NCI-H1048 (cell line): Measurements from ENCODE around the gene FAM20A.

Experiments used
- DNase-seq: peaks from one replicate; lab custom pipeline; 2025; lab: John Stamatoyannopoulos, UW

FAM20A gene

GRCh38 chr17:68608515-68609130 is 7.5 kb upstream of the FAM20A start:
- DNase-seq, result no peak

GRCh38 chr17:68606451-68607307 is 5.5 kb upstream of the FAM20A start:
- no peak for DNase-seq

GRCh38 chr17:68605914-68606313 is 4.7 kb upstream of the FAM20A start:
- DNase-seq, result no peak

GRCh38 chr17:68603656-68604055 is 2.5 kb upstream of the FAM20A start:
- DNase-seq, result no peak

- no peak for DNase-seq
Measured at GRCh38 chr17:68603027-68603426, 1.9 kb upstream of the FAM20A start.

GRCh38 chr17:68602289-68602688 is 1.1 kb upstream of the FAM20A start:
- DNase-seq, result no peak

GRCh38 chr17:68601565-68602288 is 560 bp upstream of the FAM20A start:
- DNase-seq, result no peak

- DNase-seq, result no peak
Measured at GRCh38 chr17:68600067-68600930, 868 bp downstream of the FAM20A start.

GRCh38 chr17:68599552-68600066 is 1.6 kb downstream of the FAM20A start:
- no peak for DNase-seq

- no peak for DNase-seq
Measured at GRCh38 chr17:68599091-68599490, 2.1 kb downstream of the FAM20A start.

GRCh38 chr17:68598545-68598961 is 2.6 kb downstream of the FAM20A start:
- no peak for DNase-seq

- DNase-seq, result no peak
Measured at GRCh38 chr17:68598074-68598473, 3.1 kb downstream of the FAM20A start.

GRCh38 chr17:68596411-68596945 is 4.7 kb downstream of the FAM20A start:
- DNase-seq, result no peak

GRCh38 chr17:68595986-68596385 is 5.2 kb downstream of the FAM20A start:
- DNase-seq, result no peak

- no peak for DNase-seq
Measured at GRCh38 chr17:68595496-68595895, 5.7 kb downstream of the FAM20A start.

- no peak for DNase-seq
Measured at GRCh38 chr17:68594552-68594951, 6.6 kb downstream of the FAM20A start.

- DNase-seq, result no peak
Measured at GRCh38 chr17:68592682-68593641, 8.2 kb downstream of the FAM20A start.

- DNase-seq, result no peak
Measured at GRCh38 chr17:68592009-68592408, 9.2 kb downstream of the FAM20A start.

- DNase-seq, result no peak
Measured at GRCh38 chr17:68591583-68591982, 9.6 kb downstream of the FAM20A start.

- no peak for DNase-seq
Measured at GRCh38 chr17:68589086-68589485, 12.1 kb downstream of the FAM20A start.
